ENCODE data around the gene SMIM32.

SMIM32 gene

GRCh38 chr5:136182618-136183017 is 10.3 kb downstream of the SMIM32 start:
- H3K27ac ChIP-seq: no peak overlapping the region
- no peak for TF ChIP-seq CTCF (conservative IDR thresholded peaks at IDR 0.05)
- no peak for TF ChIP-seq ZFX (IDR thresholded peaks at IDR 0.05)

- no peak for TF ChIP-seq ZFX (IDR thresholded peaks at IDR 0.05)
- peak; percentile 81 for TF ChIP-seq CTCF (conservative IDR thresholded peaks at IDR 0.05)
Measured at GRCh38 chr5:136174021-136174659, 18.8 kb downstream of the SMIM32 start.

GRCh38 chr5:136169218-136169617 is 23.7 kb downstream of the SMIM32 start:
- no peak for TF ChIP-seq CTCF (conservative IDR thresholded peaks at IDR 0.05)
- no peak for TF ChIP-seq ZFX (IDR thresholded peaks at IDR 0.05)
- no peak overlapping the region for H3K27ac ChIP-seq

More at GRCh38 chr5:136174021-136174659, 18.8 kb downstream of the SMIM32 start:
- no peak overlapping the region for H3K27ac ChIP-seq

GRCh38 chr5:136166909-136167308 is 26.1 kb downstream of the SMIM32 start:
- TF ChIP-seq CTCF (conservative IDR thresholded peaks at IDR 0.05) (no peak), ZFX (IDR thresholded peaks at IDR 0.05) (no peak)

GRCh38 chr5:136164226-136164625 is 28.7 kb downstream of the SMIM32 start:
- no peak overlapping the region for H3K27ac ChIP-seq
- TF ChIP-seq CTCF (conservative IDR thresholded peaks at IDR 0.05): no peak
- TF ChIP-seq ZFX (IDR thresholded peaks at IDR 0.05): no peak

More at GRCh38 chr5:136166909-136167308, 26.1 kb downstream of the SMIM32 start:
- H3K27ac ChIP-seq: no peak overlapping the region

GRCh38 chr5:136162008-136162407 is 31.0 kb downstream of the SMIM32 start:
- no peak overlapping the region for H3K27ac ChIP-seq

GRCh38 chr5:136159457-136159856 is 33.5 kb downstream of the SMIM32 start:
- H3K27ac ChIP-seq: no peak overlapping the region
- TF ChIP-seq CTCF (conservative IDR thresholded peaks at IDR 0.05) (no peak), ZFX (IDR thresholded peaks at IDR 0.05) (no peak)

More at GRCh38 chr5:136162008-136162407, 31.0 kb downstream of the SMIM32 start:
- no peak for TF ChIP-seq CTCF (conservative IDR thresholded peaks at IDR 0.05)
